DOHH2 (cell line): ENCODE results near the gene CDHR2.
A peak's percentile ranks its signal among the peaks of the same experiment; 100 is the strongest.

Experiments
- H3F3A ChIP-seq: fragments of 200-600 bp; sonication (generic), shearing (Covaris generic); 2 replicates; pipeline ENCODE4 v1.6.0; 2016; ENCODE audit warnings: antibody characterized with exemption, mild to moderate bottlenecking; ENCODE audit not compliant: control insufficient read depth, insufficient read depth
- H3K27ac ChIP-seq: fragments of 200-600 bp; sonication (generic); 2 replicates; pipeline ENCODE4 v1.5.1; 2014; ENCODE audit warnings: low read depth, mild to moderate bottlenecking, low read length, moderate library complexity
- H3K27me3 ChIP-seq: fragments of 200-600 bp; sonication (generic); 2 replicates; pipeline ENCODE4 v1.6.1; 2014; ENCODE audit warnings: mild to moderate bottlenecking, low read length, mixed read lengths; ENCODE audit not compliant: control insufficient read depth
- H3K36me3 ChIP-seq: fragments of 200-600 bp; sonication (generic); 2 replicates; pipeline ENCODE4 v1.6.1; 2014; ENCODE audit warnings: mild to moderate bottlenecking, low read length, moderate library complexity, mixed read lengths; ENCODE audit not compliant: control insufficient read depth
- H3K4me1 ChIP-seq: fragments of 200-600 bp; sonication (generic); 2 replicates; pipeline ENCODE4 v1.6.1; 2014; ENCODE audit warnings: mild to moderate bottlenecking, low read length, mixed read lengths; ENCODE audit not compliant: control insufficient read depth
- H3K4me2 ChIP-seq: fragments of 200-600 bp; sonication (generic); 2 replicates; pipeline ENCODE4 v1.6.0; 2014; ENCODE audit warnings: mild to moderate bottlenecking, low read length, moderate library complexity
- H3K4me3 ChIP-seq: fragments of 200-600 bp; sonication (generic); 2 replicates; pipeline ENCODE4 v1.5.1; 2014; ENCODE audit warnings: mild to moderate bottlenecking, low read length, mixed read lengths
- H3K79me2 ChIP-seq: fragments of 200-600 bp; sonication (generic); 2 replicates; pipeline ENCODE4 v1.6.1; 2014; ENCODE audit warnings: mild to moderate bottlenecking, low read length, mixed read lengths; ENCODE audit not compliant: control insufficient read depth
- H3K9me2 ChIP-seq: fragments of 200-600 bp; sonication (generic); replicated peaks from 2 replicates; pipeline ENCODE4 v1.6.1; 2014; ENCODE audit warnings: mild to moderate bottlenecking, low read length, mixed read lengths; ENCODE audit not compliant: control insufficient read depth
- H3K9me3 ChIP-seq: fragments of 200-600 bp; sonication (generic); 2 replicates; pipeline ENCODE4 v1.6.1; 2014; ENCODE audit warnings: antibody characterized with exemption, low read length, mixed read lengths; ENCODE audit not compliant: control insufficient read depth, insufficient read depth
- H4K20me1 ChIP-seq: fragments of 200-600 bp; sonication (generic); 2 replicates; pipeline ENCODE4 v1.6.0; 2014; ENCODE audit warnings: low read depth, mild to moderate bottlenecking, antibody characterized with exemption, low read length, moderate library complexity; ENCODE audit not compliant: control insufficient read depth, insufficient read depth
- CTCF ChIP-seq: fragments of 200-600 bp; sonication (generic); IDR thresholded peaks from one replicate; pipeline ENCODE4 v1.5.1; 2014; ENCODE audit warnings: antibody characterized with exemption, mild to moderate bottlenecking, low read depth, low read length; ENCODE audit not compliant: poor library complexity, severe bottlenecking
- EZH2phosphoT487 ChIP-seq: fragments of 200-600 bp; sonication (generic); IDR thresholded peaks from 2 replicates; pipeline ENCODE4 v1.6.1; 2017; ENCODE audit warnings: borderline replicate concordance, mild to moderate bottlenecking, antibody characterized with exemption, low read length, moderate library complexity, mixed read lengths

CDHR2 gene

GRCh38 chr5:176532795-176533194 lies 16.3 kb upstream of the CDHR2 start:
- Histone ChIP-seq H3F3A (peaks cover 16% of the 10 kb centered on the region), H3K27me3 (no peaks in the 10 kb centered on the region), H3K4me3 (peak overlapping the region; percentile 83), H3K79me2 (peaks cover 55% of the 10 kb centered on the region), H3K27ac (peak overlapping the region; percentile 88), H3K4me1 (peaks cover 77% of the 10 kb centered on the region), H3K9me3 (no peaks in the 10 kb centered on the region), H3K9me2 (no peaks in the 10 kb centered on the region), H3K4me2 (peak overlapping the region; percentile 87), H3K36me3 (peaks cover 81% of the 10 kb centered on the region), H4K20me1 (peaks cover 14% of the 10 kb centered on the region)
- TF ChIP-seq CTCF (no peak), EZH2phosphoT487 (no peak)

- Histone ChIP-seq H3K9me3 (no peaks in the 10 kb centered on the region), H3K36me3 (peaks cover 75% of the 10 kb centered on the region), H3K27me3 (no peaks in the 10 kb centered on the region), H3K79me2 (peaks cover 55% of the 10 kb centered on the region), H3K4me2 (peak overlapping the region; percentile 87), H3K4me1 (peaks cover 76% of the 10 kb centered on the region), H3K4me3 (peak overlapping the region; percentile 83), H3K27ac (peak overlapping the region; percentile 88), H4K20me1 (peaks cover 14% of the 10 kb centered on the region), H3F3A (peaks cover 18% of the 10 kb centered on the region), H3K9me2 (no peaks in the 10 kb centered on the region)
- TF ChIP-seq EZH2phosphoT487 = no peak
- TF ChIP-seq CTCF = no peak
Measured at GRCh38 chr5:176533390-176533789, 15.8 kb upstream of the CDHR2 start.

- no peaks in the 10 kb centered on the region for H3K9me2 ChIP-seq
- peak overlapping the region; percentile 83 for H3K4me3 ChIP-seq
- H3K27me3 ChIP-seq = no peaks in the 10 kb centered on the region
- H3K4me2 ChIP-seq = peak overlapping the region; percentile 87
- no peaks in the 10 kb centered on the region for H3K9me3 ChIP-seq
- H3K4me1 ChIP-seq = peaks cover 76% of the 10 kb centered on the region
- TF ChIP-seq CTCF = peak; percentile 32
- TF ChIP-seq EZH2phosphoT487 = no peak
- H3K27ac ChIP-seq = peak overlapping the region; percentile 88
- H3K79me2 ChIP-seq = peaks cover 55% of the 10 kb centered on the region
- peaks cover 68% of the 10 kb centered on the region for H3K36me3 ChIP-seq
- H3F3A ChIP-seq = peaks cover 25% of the 10 kb centered on the region
- peaks cover 14% of the 10 kb centered on the region for H4K20me1 ChIP-seq
Measured at GRCh38 chr5:176533894-176534611, 15.1 kb upstream of the CDHR2 start.
